ENCODE results near the gene TMEM242. TPM values are rescaled to one million over a fixed set of nuclear protein-coding genes. Genes with fewer than 3 reads are reported as not detected.

TMEM242 gene
- total RNA-seq, 1 donor from 2014 or later, result 9.7 TPM

- TF ChIP-seq, protein P1, sequence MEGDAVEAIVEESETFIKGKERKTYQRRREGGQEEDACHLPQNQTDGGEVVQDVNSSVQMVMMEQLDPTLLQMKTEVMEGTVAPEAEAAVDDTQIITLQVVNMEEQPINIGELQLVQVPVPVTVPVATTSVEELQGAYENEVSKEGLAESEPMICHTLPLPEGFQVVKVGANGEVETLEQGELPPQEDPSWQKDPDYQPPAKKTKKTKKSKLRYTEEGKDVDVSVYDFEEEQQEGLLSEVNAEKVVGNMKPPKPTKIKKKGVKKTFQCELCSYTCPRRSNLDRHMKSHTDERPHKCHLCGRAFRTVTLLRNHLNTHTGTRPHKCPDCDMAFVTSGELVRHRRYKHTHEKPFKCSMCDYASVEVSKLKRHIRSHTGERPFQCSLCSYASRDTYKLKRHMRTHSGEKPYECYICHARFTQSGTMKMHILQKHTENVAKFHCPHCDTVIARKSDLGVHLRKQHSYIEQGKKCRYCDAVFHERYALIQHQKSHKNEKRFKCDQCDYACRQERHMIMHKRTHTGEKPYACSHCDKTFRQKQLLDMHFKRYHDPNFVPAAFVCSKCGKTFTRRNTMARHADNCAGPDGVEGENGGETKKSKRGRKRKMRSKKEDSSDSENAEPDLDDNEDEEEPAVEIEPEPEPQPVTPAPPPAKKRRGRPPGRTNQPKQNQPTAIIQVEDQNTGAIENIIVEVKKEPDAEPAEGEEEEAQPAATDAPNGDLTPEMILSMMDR (IDR thresholded peaks at IDR 0.05), result no peak
- Mint-ChIP-seq H3K36me3 (ENCODE audit: low read depth) (no peaks in the 10 kb centered on the region), H3K4me3 (ENCODE audit: unreplicated experiment) (no peak overlapping the region), H3K27ac (ENCODE audit: unreplicated experiment) (no peak overlapping the region), H3K27me3 (ENCODE audit: low read depth) (peaks cover 13% of the 10 kb centered on the region), H3K4me1 (ENCODE audit: low read depth) (no peaks in the 10 kb centered on the region), H3K9me3 (ENCODE audit: low read depth) (no peaks in the 10 kb centered on the region)
- no peak for DNase-seq (ENCODE audit: low spot score)
Observed at GRCh38 chr6:157253699-157254098, 69.6 kb downstream of the TMEM242 start.

GRCh38 chr6:157253017-157253416 lies 70.3 kb downstream of the TMEM242 start:
- H3K4me1 Mint-ChIP-seq (ENCODE audit: low read depth), result no peaks in the 10 kb centered on the region
- TF ChIP-seq, protein P1 (IDR thresholded peaks at IDR 0.05), result no peak
- no peak for DNase-seq (ENCODE audit: low spot score)
- no peak overlapping the region for H3K27ac Mint-ChIP-seq (ENCODE audit: unreplicated experiment)
- no peak overlapping the region for H3K4me3 Mint-ChIP-seq (ENCODE audit: unreplicated experiment)
- no peaks in the 10 kb centered on the region for H3K9me3 Mint-ChIP-seq (ENCODE audit: low read depth)
- H3K27me3 Mint-ChIP-seq (ENCODE audit: low read depth), result peaks cover 13% of the 10 kb centered on the region
- no peaks in the 10 kb centered on the region for H3K36me3 Mint-ChIP-seq (ENCODE audit: low read depth)

GRCh38 chr6:157251586-157252247 lies 71.6 kb downstream of the TMEM242 start:
- no peak for DNase-seq (ENCODE audit: low spot score)
- Mint-ChIP-seq H3K27me3 (ENCODE audit: low read depth) (peaks cover 10% of the 10 kb centered on the region), H3K4me1 (ENCODE audit: low read depth) (no peaks in the 10 kb centered on the region), H3K9me3 (ENCODE audit: low read depth) (no peaks in the 10 kb centered on the region), H3K27ac (ENCODE audit: unreplicated experiment) (no peak overlapping the region), H3K36me3 (ENCODE audit: low read depth) (no peaks in the 10 kb centered on the region), H3K4me3 (ENCODE audit: unreplicated experiment) (no peak overlapping the region)
- TF ChIP-seq, protein P1 (IDR thresholded peaks at IDR 0.05), result no peak

DNA sequence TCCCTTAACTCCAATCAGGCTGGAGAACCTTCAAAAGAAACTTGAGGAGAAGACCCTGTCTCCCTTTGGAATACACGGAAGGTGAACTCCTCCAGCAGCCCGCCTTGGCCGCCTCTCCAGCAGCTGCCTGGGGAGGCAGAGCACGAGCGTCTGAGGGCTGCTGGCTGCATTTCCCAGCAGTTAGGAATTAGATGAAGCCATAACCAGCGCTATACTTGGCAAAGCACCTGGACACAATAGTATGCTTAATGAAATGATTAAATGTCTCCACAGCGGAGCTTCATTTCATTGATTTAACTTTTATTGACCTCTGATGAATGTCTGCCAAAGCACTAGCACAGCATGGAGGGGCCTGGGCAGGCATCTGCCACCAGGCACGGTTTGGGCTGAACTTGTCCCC lies 73.5 kb downstream of the TMEM242 start:
- Mint-ChIP-seq H3K36me3 (ENCODE audit: low read depth) (no peaks in the 10 kb centered on the region), H3K4me1 (ENCODE audit: low read depth) (peaks cover 6% of the 10 kb centered on the region), H3K27ac (ENCODE audit: unreplicated experiment) (no peak overlapping the region), H3K4me3 (ENCODE audit: unreplicated experiment) (no peak overlapping the region), H3K9me3 (ENCODE audit: low read depth) (no peaks in the 10 kb centered on the region), H3K27me3 (ENCODE audit: low read depth) (peaks cover 8% of the 10 kb centered on the region)
- no peak for DNase-seq (ENCODE audit: low spot score)
- TF ChIP-seq, protein P1 (IDR thresholded peaks at IDR 0.05), result no peak

GRCh38 chr6:157248264-157248663 lies 75.1 kb downstream of the TMEM242 start:
- peaks cover 3% of the 10 kb centered on the region for H3K9me3 Mint-ChIP-seq (ENCODE audit: low read depth)
- no peak overlapping the region for H3K4me3 Mint-ChIP-seq (ENCODE audit: unreplicated experiment)
- no peaks in the 10 kb centered on the region for H3K36me3 Mint-ChIP-seq (ENCODE audit: low read depth)
- H3K27ac Mint-ChIP-seq (ENCODE audit: unreplicated experiment), result no peak overlapping the region
- TF ChIP-seq, protein P1 (IDR thresholded peaks at IDR 0.05), result no peak
- DNase-seq (ENCODE audit: low spot score), result no peak
- H3K27me3 Mint-ChIP-seq (ENCODE audit: low read depth), result peaks cover 5% of the 10 kb centered on the region
- peaks cover 14% of the 10 kb centered on the region for H3K4me1 Mint-ChIP-seq (ENCODE audit: low read depth)
